ENCODE measurements around the gene CLIP4. TPM values are rescaled to one million over a fixed set of nuclear protein-coding genes. Genes with fewer than 3 reads are reported as not detected.
A peak's percentile ranks its signal among the peaks of the same experiment; 100 is the strongest.

CLIP4 gene
- total RNA-seq, 1 donor from 2014 or later = 61.1 TPM

DNA sequence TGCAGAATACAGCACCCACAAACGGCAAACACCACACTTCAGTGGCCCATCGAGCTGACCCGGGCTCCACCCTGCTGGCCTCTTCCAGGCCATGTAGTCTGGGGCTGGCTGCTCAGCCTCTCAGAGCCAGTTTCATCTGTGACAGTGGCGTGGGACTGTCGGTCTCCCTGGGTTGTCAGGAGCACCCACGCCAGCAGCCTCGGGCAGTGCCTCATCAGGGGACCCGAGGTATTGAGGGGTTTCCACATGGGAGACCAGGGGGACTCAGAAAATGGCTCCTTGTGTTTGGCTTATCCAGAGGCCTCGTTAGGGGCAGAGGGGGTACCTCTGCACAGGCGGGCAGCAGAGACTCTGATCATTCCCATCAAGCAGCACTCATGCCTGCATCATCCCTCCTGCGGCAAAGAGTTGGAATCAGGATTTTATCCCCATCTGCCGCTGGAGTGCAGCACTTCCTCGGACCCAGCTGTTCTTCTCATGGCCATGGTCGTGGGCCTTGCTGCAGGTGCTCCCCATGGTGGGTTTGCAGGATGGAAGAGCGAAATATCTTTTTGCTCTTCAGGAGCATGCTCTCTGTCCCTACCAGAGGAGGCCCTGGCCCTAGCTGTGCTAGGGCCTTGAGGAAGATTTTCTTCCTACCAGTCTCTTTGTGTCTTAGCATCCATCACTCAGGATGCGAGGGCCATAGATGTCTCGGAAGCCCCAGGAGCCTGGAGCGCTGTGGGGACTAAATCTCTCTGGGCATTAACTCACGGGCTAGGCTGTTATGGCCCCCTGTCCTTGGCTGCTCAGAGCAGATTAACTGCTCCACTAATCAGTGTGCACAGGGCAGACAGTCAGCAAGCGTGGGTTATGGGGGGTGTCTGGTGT, 100.8 kb downstream of the CLIP4 start:
- Histone ChIP-seq H3K4me1 (no peaks in the 10 kb centered on the region), H3K27ac (no peak overlapping the region), H3K9me3 (no peaks in the 10 kb centered on the region), H3K36me3 (no peaks in the 10 kb centered on the region), H3K4me3 (no peak overlapping the region), H3K27me3 (no peaks in the 10 kb centered on the region)
- DNase-seq (no peak), ATAC-seq (no peak)
- no peak for TF ChIP-seq CTCF (IDR thresholded peaks at IDR 0.05)
- intact Hi-C loops (cut with DNase I) = no loop called here

DNA sequence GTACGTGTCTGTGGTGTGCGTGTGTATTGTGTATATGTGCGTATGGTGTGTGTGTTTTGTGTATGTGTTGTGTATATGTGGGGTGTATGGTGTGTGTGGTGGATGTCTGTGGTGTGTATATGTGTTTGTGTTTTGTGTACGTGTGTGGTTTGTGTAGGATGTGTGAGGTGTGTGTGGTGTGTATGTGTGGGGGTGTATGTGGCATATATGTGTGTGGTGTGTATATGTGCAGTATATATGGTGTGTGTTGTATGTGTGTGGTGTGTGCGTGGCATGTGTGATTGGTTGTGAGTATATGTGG, 101.3 kb downstream of the CLIP4 start:
- H3K4me1 ChIP-seq = no peaks in the 10 kb centered on the region
- DNase-seq (no peak), ATAC-seq (peak; percentile 6)
- TF ChIP-seq CTCF (IDR thresholded peaks at IDR 0.05) = no peak
- H3K27ac ChIP-seq = no peak overlapping the region
- H3K36me3 ChIP-seq = no peaks in the 10 kb centered on the region
- H3K9me3 ChIP-seq = no peaks in the 10 kb centered on the region
- H3K27me3 ChIP-seq = no peaks in the 10 kb centered on the region
- intact Hi-C loops (cut with DNase I) = no loop called here
- H3K4me3 ChIP-seq = no peak overlapping the region

DNA sequence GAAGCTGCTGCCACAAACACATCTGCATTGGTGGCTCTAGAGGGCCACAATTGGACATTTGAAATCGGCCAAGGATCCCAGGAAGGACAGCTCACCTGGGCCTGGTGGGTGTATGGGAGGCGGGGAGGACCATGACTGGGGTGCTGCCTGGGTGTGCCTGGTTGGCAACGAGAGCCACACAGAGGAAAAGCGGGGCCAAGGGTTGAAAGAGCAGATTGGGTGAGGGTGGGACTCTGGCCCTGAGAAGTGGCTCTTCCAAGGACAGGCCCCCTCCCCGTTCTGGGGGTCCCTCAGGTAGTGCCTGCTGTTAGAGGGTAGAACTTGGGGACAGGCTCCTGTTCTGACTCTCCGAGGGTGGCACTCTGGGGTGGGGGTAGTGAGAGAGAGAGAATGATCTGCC, 102.9 kb downstream of the CLIP4 start:
- no peaks in the 10 kb centered on the region for H3K36me3 ChIP-seq
- H3K4me1 ChIP-seq = peaks cover 3% of the 10 kb centered on the region
- TF ChIP-seq CTCF (IDR thresholded peaks at IDR 0.05) = no peak
- DNase-seq (no peak), ATAC-seq (no peak)
- intact Hi-C loops (cut with DNase I) = no loop called here
- H3K4me3 ChIP-seq = no peak overlapping the region
- H3K27me3 ChIP-seq = no peaks in the 10 kb centered on the region
- H3K27ac ChIP-seq = no peak overlapping the region
- no peaks in the 10 kb centered on the region for H3K9me3 ChIP-seq

- no peaks in the 10 kb centered on the region for H3K27me3 ChIP-seq
- H3K27ac ChIP-seq = no peak overlapping the region
- peaks cover 6% of the 10 kb centered on the region for H3K4me1 ChIP-seq
- no peak for TF ChIP-seq CTCF (IDR thresholded peaks at IDR 0.05)
- no peak for DNase-seq
- H3K4me3 ChIP-seq = no peak overlapping the region
- no peaks in the 10 kb centered on the region for H3K36me3 ChIP-seq
- H3K9me3 ChIP-seq = no peaks in the 10 kb centered on the region
- intact Hi-C loops (cut with DNase I) = no loop called here
- ATAC-seq = no peak
These were observed 103.4 kb downstream of the CLIP4 start for GRCh38 chr2:29218550-29219125.

- intact Hi-C loops (cut with DNase I) = no loop called here
These were observed 104.2 kb downstream of the CLIP4 start for GRCh38 chr2:29219374-29219773.

More at GRCh38 chr2:29219374-29219773, 104.2 kb downstream of the CLIP4 start:
- no peaks in the 10 kb centered on the region for H3K9me3 ChIP-seq
- no peak overlapping the region for H3K27ac ChIP-seq
- no peak overlapping the region for H3K4me3 ChIP-seq
- H3K4me1 ChIP-seq = peaks cover 9% of the 10 kb centered on the region
- H3K36me3 ChIP-seq = no peaks in the 10 kb centered on the region
- H3K27me3 ChIP-seq = no peaks in the 10 kb centered on the region
- no peak for DNase-seq
- no peak for ATAC-seq
- TF ChIP-seq CTCF (IDR thresholded peaks at IDR 0.05) = no peak
